HG03103 (cell line): ENCODE results near the gene BRWD1.
"Not testable (repeated sequence)": the region's sequence is repeated elsewhere in the genome, so short reads cannot be mapped to it uniquely, and the experiment has no call there.

ENCODE experiments used
- ATAC-seq: cut with Tn5 transposase; IDR thresholded peaks from one replicate; pipeline ENCODE4 v1.9.1; 2021; ENCODE audit warnings: low read depth; ENCODE audit not compliant: unreplicated experiment

Gene BRWD1

GRCh38 chr21:39180429-39181019 lies 132.9 kb downstream of the BRWD1 start:
- ATAC-seq = no peak

- ATAC-seq = no peak
Observed at GRCh38 chr21:39178421-39178820, 135.0 kb downstream of the BRWD1 start.

DNA sequence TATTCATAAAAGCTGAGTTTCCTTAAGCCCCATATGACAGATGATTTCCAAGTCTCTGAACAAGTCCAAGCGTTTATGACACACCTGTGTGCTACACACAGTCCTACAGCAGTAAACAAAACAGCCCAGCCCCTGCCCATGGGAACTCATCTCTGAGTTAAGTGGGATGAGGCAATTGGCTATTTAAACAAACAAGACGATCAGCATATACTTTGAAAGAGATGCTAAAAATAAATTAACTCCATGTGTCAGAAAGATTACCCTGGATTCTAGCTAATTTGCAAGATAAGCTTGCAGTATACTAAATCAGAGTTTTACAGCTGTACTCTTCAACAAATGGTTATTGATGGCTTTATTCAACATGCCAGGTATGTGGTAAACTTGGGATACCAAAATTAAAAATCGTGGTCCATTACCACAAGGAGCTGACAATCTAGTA lies 137.1 kb downstream of the BRWD1 start:
- no peak for ATAC-seq

- no peak for ATAC-seq
Observed at GRCh38 chr21:39175665-39176064, 137.8 kb downstream of the BRWD1 start.

DNA sequence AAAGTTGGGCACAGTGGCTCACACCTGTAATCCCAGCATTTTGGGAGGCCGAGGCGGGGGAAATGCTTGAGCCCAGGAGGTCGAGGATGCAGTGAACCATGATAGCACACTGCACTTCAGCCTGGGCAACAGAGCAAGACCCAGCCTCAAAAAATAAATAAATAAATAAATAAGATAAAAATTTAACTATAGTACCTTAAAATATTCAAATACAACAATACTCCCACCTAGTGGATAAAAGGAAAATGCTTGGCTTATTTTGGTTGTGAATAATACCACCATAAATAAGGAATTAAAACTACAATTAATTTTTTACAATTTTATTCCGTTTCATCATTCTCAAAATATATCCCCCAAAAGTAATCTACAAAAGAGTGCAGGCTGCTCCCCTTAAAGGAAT lies 138.3 kb downstream of the BRWD1 start:
- ATAC-seq = no peak

DNA sequence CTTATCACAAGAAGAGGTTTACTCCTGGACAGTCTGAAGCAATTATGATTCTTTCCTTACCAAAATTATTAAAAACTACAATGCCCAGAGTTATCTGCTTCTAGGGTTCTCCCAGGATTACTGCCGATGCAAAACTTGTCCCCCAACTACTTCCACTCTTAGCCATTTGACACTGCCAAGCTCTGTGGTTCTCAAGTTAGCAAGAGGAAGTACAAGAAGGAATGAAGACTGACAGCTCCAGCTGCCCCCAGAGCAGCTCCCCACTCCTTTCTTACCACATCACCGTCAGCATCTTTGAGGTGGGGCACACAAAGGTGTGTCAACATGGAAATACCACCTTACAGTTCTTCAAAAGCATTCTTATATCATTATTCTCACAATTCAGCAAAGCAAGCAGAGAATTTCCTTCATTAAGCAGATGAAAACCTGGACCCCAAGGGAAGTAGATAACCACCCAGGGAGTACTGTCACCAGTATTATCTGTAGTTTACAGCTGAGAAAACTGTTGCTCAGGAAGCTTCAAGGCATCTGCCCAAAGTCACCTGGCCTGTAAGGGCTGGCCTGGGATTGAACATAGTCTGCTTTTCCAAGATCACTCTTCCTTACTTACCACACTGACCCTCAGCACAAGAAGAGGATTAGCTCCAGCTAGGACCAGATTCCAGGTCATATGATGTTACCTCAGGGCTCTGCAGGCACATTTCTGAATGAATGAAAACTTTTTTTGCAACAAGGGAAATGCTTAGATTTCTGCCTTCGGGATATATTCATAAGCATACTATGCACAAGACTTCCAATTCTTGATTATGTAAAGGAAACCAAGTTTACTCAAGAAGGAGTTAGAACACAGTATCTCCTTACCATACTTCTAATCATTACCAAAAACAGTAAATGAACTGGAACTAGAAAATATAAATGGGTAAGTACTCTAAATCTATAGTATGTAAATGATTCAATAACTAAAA lies 139.4 kb downstream of the BRWD1 start:
- ATAC-seq = no peak

- ATAC-seq = no peak
Observed at GRCh38 chr21:39169906-39170305, 143.5 kb downstream of the BRWD1 start.

GRCh38 chr21:39168800-39169199 lies 144.6 kb downstream of the BRWD1 start:
- no peak for ATAC-seq

DNA sequence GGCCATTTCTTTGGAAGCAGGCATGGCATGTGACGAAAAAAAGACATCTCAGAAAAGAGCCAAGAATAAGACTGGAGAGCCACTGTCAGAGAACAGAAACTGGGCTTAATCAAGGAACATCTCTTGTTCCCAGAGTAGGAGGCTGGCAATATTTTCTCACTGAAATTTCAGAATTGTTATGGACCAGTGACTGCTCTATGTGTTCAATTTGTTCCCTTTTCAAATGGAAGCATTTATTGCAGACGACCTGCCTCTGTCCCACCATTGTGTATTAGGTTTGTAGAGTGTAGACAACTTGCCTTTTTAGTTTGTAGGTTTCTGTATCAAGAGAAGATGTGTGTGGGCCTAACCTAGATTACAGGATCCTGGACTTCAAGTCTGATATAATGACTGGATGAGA lies 148.9 kb downstream of the BRWD1 start:
- ATAC-seq = no peak

DNA sequence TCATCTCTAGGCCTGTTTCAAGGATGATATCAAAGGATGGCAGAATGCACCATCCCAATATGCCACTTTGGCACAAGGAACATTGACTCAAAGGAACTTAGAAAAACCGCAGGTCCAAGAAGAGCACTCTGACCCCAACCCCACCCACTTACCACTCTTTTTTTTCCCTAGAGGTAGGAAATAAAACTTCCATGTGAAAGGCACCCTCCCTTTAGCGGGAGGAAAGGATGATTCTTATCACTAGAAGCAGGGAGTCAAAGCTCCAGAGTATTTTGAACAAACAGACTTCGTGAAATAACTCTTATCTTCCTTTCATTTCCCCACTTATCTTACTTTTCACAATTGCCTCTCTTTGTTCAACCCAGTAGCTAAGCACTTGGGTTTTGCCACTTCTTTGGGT lies 152.4 kb downstream of the BRWD1 start:
- no peak for ATAC-seq

DNA sequence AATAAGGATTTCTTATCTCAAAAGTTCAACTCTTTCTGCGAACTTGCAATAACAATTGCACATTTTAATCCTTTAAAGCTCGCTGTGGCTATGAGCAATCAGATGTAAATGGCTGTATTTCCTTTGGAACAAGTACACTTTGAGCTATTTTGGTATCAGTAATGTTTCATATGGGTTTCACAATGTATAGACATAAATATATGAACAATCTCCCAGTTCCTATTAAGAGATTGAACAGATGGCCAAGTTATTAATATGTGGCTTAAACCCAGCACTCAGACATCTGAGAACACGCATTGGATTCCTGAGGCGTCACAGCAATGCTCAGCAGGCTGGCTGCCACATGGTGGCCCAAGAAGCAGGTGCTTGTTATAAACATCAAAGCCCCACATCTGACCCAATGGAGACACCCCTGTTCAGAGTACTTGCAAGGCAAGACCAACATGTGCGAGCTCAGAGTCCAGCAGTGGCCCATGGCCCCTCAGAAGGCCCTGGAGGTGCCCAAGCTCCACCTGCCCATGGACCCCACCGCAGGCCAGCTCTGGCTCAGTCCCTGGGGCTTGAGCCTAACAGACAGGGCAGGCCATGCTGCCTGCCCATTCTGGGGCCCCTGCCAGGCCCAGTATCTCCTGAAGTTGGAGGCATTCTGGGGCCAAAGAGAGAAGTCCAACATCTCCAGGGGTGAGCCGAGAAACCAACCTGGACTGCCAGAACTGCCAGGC lies 153.9 kb downstream of the BRWD1 start:
- ATAC-seq = no peak

- not testable (repeated sequence) for ATAC-seq
Observed at GRCh38 chr21:39157241-39157640, 156.2 kb downstream of the BRWD1 start.

- ATAC-seq = no peak
Observed at GRCh38 chr21:39156024-39156423, 157.4 kb downstream of the BRWD1 start.

DNA sequence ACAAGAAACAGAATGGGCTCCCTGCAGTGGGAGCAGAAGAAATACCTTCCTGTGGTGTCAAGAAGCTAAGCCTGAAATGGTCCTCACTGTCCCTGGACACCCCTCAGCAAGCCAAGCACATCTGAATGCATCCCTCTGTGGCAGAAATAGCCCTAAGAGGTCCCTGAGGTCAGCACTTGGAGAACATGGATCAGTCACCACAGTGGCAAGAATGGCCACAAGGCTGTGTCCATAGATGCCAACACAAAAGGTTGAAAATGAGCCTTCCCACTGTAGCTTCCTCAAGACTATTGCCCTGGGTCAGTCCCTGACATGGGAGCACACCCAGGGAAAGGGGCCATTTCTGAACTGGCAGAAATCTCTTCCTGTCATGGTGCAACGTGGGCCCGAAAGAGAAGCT lies 157.9 kb downstream of the BRWD1 start:
- ATAC-seq = no peak

DNA sequence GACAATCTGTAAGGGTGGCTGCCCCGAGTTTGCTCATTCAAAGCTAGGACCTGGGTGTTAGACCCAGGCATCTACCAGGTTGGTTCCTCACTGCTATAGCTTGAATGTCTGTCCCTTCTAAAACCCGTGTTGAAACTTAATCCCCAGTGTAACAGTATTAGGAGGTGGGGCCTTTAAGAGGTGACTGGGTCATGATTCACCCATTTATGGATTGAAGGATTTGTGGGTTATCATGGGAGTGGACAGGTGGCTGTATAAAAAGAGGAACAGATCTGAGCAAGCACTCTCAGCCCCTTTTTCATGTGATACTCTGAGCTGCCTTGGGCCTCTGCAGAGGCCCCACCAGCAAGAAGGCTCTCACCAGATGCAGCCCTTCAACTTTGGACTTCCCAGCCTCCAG lies 159.6 kb downstream of the BRWD1 start:
- no peak for ATAC-seq

DNA sequence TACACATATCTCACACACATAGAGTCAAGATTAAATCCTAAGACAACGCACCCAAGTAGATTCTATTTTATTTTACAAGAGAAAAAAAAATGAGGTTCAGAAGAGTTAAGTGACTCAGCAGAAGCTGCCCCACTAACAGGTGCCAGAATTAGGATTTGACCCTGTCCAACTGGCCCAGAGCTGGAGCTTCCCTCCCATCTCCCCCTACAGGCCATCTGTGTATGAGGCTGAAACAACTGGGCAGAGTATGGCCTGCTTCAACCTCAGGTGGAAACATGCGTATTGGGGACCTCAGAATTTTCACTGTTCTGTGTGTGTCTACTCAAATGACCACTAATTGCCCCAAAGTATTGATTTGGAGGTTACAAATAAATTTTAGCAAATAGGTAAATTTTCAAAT lies 160.1 kb downstream of the BRWD1 start:
- no peak for ATAC-seq

GRCh38 chr21:39152271-39152670 lies 161.2 kb downstream of the BRWD1 start:
- ATAC-seq = no peak

- no peak for ATAC-seq
Observed at GRCh38 chr21:39150877-39151276, 162.6 kb downstream of the BRWD1 start.

DNA sequence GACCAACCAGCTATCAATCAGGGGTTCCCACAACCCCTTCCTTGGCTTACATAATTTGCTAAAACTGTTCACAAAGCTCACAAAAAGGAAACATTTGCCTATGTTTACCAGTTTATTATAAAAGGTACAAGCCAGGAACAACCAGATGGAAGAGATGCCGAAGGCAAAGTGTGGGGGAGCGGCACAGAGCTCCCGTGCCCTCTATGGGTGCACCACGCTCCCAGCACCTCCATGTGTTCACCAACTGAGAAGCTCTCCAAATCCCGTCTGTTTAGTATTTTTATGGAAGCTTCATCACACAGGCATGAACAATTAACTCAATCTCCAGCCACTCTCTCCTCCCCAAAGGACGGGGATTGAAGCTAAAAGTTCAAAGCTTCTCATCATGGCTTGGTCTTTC lies 163.1 kb downstream of the BRWD1 start:
- no peak for ATAC-seq

GRCh38 chr21:39149882-39150281 lies 163.6 kb downstream of the BRWD1 start:
- no peak for ATAC-seq

GRCh38 chr21:39148975-39149374 lies 164.5 kb downstream of the BRWD1 start:
- no peak for ATAC-seq
